SK-N-SH treated with all-trans-retinoic acid at 6 μM for 48 hours (cell line): ENCODE measurements around the gene NOS2.

Experiments used
- ARNTL ChIP-seq: fragments of 450-650 bp; formaldehyde crosslinking; IDR thresholded peaks from 2 replicates; pipeline ENCODE4 v1.5.0; 2020; ENCODE audit warnings: low read depth, mild to moderate bottlenecking, moderate library complexity, borderline replicate concordance
- CREB5 ChIP-seq: fragments of 250-450 bp; sonication (Bioruptor Pico); IDR thresholded peaks from 2 replicates; pipeline ENCODE4 v1.5.1; 2020; ENCODE audit warnings: low read depth, mild to moderate bottlenecking, moderate library complexity
- ESRRG ChIP-seq: fragments of 250-450 bp; sonication (Bioruptor Pico); IDR thresholded peaks from 2 replicates; pipeline ENCODE4 v1.6.1; 2021; ENCODE audit warnings: mild to moderate bottlenecking
- TCF4 ChIP-seq: fragments of 250-450 bp; sonication (Bioruptor Pico); IDR thresholded peaks from 2 replicates; pipeline ENCODE4 v1.8.0; 2021; ENCODE audit warnings: mild to moderate bottlenecking, moderate library complexity, borderline replicate concordance
- ZFP3 ChIP-seq: fragments of 250-450 bp; sonication (Bioruptor Pico); IDR thresholded peaks from 2 replicates; pipeline ENCODE4 v1.5.0; 2020; ENCODE audit warnings: mild to moderate bottlenecking, moderate library complexity
- ZNF70 ChIP-seq: fragments of 450-650 bp; formaldehyde crosslinking; IDR thresholded peaks from 2 replicates; pipeline ENCODE4 v1.5.0; 2020; ENCODE audit warnings: mild to moderate bottlenecking, moderate library complexity
- ZNF8 ChIP-seq: fragments of 450-650 bp; formaldehyde crosslinking; IDR thresholded peaks from 2 replicates; pipeline ENCODE4 v1.5.0; 2020; ENCODE audit warnings: mild to moderate bottlenecking, moderate library complexity
- TF ChIP-seq, protein P1 (sequence below): fragments of 250-450 bp; sonication (Bioruptor Pico); IDR thresholded peaks from 2 replicates; pipeline ENCODE4 v1.5.1; 2021; ENCODE audit warnings: mild to moderate bottlenecking, moderate library complexity

GRCh38 chr17:27804113-27804512 is 3.8 kb upstream of the NOS2 start:
- TF ChIP-seq ARNTL (CRISPR knock-in tag) (no peak), ZFP3 (CRISPR knock-in tag) (no peak), TCF4 (CRISPR knock-in tag) (no peak), ZNF8 (CRISPR knock-in tag) (no peak), ESRRG (CRISPR knock-in tag) (no peak), ZNF70 (CRISPR knock-in tag) (no peak), CREB5 (CRISPR knock-in tag) (no peak)
- TF ChIP-seq, protein P1, sequence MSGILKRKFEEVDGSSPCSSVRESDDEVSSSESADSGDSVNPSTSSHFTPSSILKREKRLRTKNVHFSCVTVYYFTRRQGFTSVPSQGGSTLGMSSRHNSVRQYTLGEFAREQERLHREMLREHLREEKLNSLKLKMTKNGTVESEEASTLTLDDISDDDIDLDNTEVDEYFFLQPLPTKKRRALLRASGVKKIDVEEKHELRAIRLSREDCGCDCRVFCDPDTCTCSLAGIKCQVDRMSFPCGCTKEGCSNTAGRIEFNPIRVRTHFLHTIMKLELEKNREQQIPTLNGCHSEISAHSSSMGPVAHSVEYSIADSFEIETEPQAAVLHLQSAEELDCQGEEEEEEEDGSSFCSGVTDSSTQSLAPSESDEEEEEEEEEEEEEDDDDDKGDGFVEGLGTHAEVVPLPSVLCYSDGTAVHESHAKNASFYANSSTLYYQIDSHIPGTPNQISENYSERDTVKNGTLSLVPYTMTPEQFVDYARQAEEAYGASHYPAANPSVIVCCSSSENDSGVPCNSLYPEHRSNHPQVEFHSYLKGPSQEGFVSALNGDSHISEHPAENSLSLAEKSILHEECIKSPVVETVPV (CRISPR knock-in tag), result no peak
